K562 (cell line): ENCODE results near the gene MCM9. TPM values are rescaled to one million over a fixed set of nuclear protein-coding genes. Genes with fewer than 3 reads are reported as not detected.

ENCODE experiments used
- ATAC-seq: fragments of 200-7000 bp; cut with Tn5 transposase; 3 replicates; pipeline ENCODE4 v1.9.1; 2020; ENCODE audit warnings: moderate library complexity
- BruUV-seq: library from RNA; stranded (reverse); fragments of 400-500 nt; replicated peaks from 2 replicates; lab custom pipeline; 2021; lab: Mats Ljungman, UMichigan
- CTCF ChIA-PET: fragments of 300-600 bp; formaldehyde crosslinking; extraction: SDS; loops from one replicate; lab custom pipeline; 2021; ENCODE audit warnings: low intra/inter-chr PET ratio; lab: Yijun Ruan, JAX
- POLR2A ChIA-PET: fragments of 300-600, 350-650 bp; sonication (Branson Sonifier 250); formaldehyde crosslinking; extraction: SDS; loops from one replicate; lab custom pipeline; 2021; ENCODE audit warnings: antibody characterized with exemption, inconsistent platforms; lab: Yijun Ruan, JAX
- DNase-seq, 4 experiments: peaks; one replicate each; pipeline versions ENCODE4 v3.0.0 to v3.0.0-alpha.2; 2011 to 2018; ENCODE audit warnings: low spot score in 3 of 4, mixed read lengths in 3 of 4; ENCODE audit errors: extremely low read depth in 1 of 4
- FAIRE-seq: peaks from 2 replicates; lab custom pipeline; 2011; peaks lifted over from hg19 to GRCh38; lab: Jason Lieb, UNC
- H2AFZ ChIP-seq: 2 replicates; pipeline ENCODE4 v1.6.0; 2011; ENCODE audit warnings: low read depth, low read length, control low read depth, inconsistent platforms
- H3K27ac ChIP-seq: fragments of 200-600 bp; 3 replicates; pipeline ENCODE4 v1.8.0; 2011; ENCODE audit warnings: low read depth, mild to moderate bottlenecking, control low read depth, inconsistent platforms, low read length, moderate library complexity, mixed read lengths; ENCODE audit errors: extremely low read depth
- H3K27me3 ChIP-seq, 2 experiments: fragments of 300-600 bp in 1 of 2; 2 replicates in 1 of 2; 3 replicates in 1 of 2; pipeline versions ENCODE4 v1.6.0 to v1.8.0; 2011; ENCODE audit warnings: inconsistent platforms in 2 of 2, low read length in 2 of 2, mild to moderate bottlenecking in 1 of 2, mixed read lengths in 1 of 2, moderate library complexity in 1 of 2; ENCODE audit not compliant: control insufficient read depth in 2 of 2, insufficient read depth in 2 of 2
- H3K36me3 ChIP-seq: fragments of 300-600 bp; 3 replicates; pipeline ENCODE4 v1.8.0; 2011; ENCODE audit warnings: mild to moderate bottlenecking, low read length, inconsistent platforms; ENCODE audit not compliant: control insufficient read depth, insufficient read depth
- H3K4me1 ChIP-seq, 2 experiments: fragments of 200-600 bp in 1 of 2; replicated peaks in 1 of 2; 2 replicates in 1 of 2; 3 replicates in 1 of 2; pipeline versions ENCODE4 v1.5.1 to v1.8.0; 2011; ENCODE audit warnings: inconsistent platforms in 2 of 2, low read length in 2 of 2, mild to moderate bottlenecking in 1 of 2, mixed read lengths in 1 of 2, moderate library complexity in 1 of 2; ENCODE audit not compliant: control insufficient read depth in 2 of 2, insufficient read depth in 2 of 2
- H3K4me2 ChIP-seq: 2 replicates; pipeline ENCODE4 v1.6.1; 2011; ENCODE audit warnings: low read length, control low read depth, inconsistent platforms, mixed read lengths; ENCODE audit not compliant: insufficient read depth
- H3K4me3 ChIP-seq: fragments of 200-600 bp; sonication (generic), shearing (Covaris generic); 2 replicates; pipeline ENCODE4 v1.5.1; 2016; ENCODE audit warnings: control low read depth, inconsistent platforms
- H3K79me2 ChIP-seq: fragments of 200-600 bp; 3 replicates; pipeline ENCODE4 v1.8.0; 2011; ENCODE audit warnings: low read length, inconsistent platforms; ENCODE audit not compliant: control insufficient read depth, insufficient read depth
- H3K9ac ChIP-seq, 2 experiments: 2 replicates each; pipeline versions ENCODE4 v1.6.0 to v1.6.1; 2011; ENCODE audit warnings: low read depth in 2 of 2, low read length in 2 of 2, control low read depth in 1 of 2, inconsistent platforms in 1 of 2, mild to moderate bottlenecking in 1 of 2, mixed read lengths in 1 of 2; ENCODE audit not compliant: insufficient read depth in 1 of 2
- H3K9me1 ChIP-seq: one replicate; pipeline ENCODE4 v1.6.0; 2011; ENCODE audit warnings: inconsistent platforms, mild to moderate bottlenecking, low read length, moderate library complexity; ENCODE audit not compliant: control insufficient read depth, insufficient read depth
- H3K9me3 ChIP-seq: replicated peaks from 2 replicates; pipeline ENCODE4 v1.5.1; 2011; ENCODE audit warnings: low read depth, low read length, inconsistent platforms; ENCODE audit not compliant: control insufficient read depth, insufficient read depth
- H4K20me1 ChIP-seq: replicated peaks from 2 replicates; pipeline ENCODE4 v1.6.1; 2011; ENCODE audit warnings: low read length, inconsistent platforms, mixed read lengths; ENCODE audit not compliant: control insufficient read depth, insufficient read depth
- BRD4 ChIP-seq: fragments of 200-600 bp; sonication (generic); IDR thresholded peaks from 2 replicates; pipeline ENCODE4 v1.6.1; 2017; ENCODE audit warnings: inconsistent platforms
- CAMTA2 ChIP-seq: fragments of 250-450 bp; sonication (Bioruptor Pico); conservative IDR thresholded peaks from 2 replicates; pipeline ENCODE4 v1.5.1; 2022
- EP300 ChIP-seq: IDR thresholded peaks from 2 replicates; pipeline ENCODE4 v1.6.1; 2012; ENCODE audit warnings: low read length, improper control_type of control experiment
- FOXM1 ChIP-seq, 2 experiments: fragments of 450-650 bp in 1 of 2; sonication (generic) in 1 of 2; formaldehyde crosslinking in 1 of 2; IDR thresholded peaks; 2 replicates each; pipeline versions ENCODE4 v1.6.1 to v1.9.0; 2017 to 2022; ENCODE audit warnings: low read depth in 2 of 2, mild to moderate bottlenecking in 2 of 2, missing genetic modification reagents in 1 of 2, moderate library complexity in 1 of 2
- GATAD2A ChIP-seq: fragments of 450-650 bp; IDR thresholded peaks from 2 replicates; pipeline ENCODE4 v1.6.1; 2017
- KDM1A ChIP-seq, 2 experiments: fragments of 450-650 bp; IDR thresholded peaks; 2 replicates each; pipeline ENCODE4 v1.6.1; 2016; ENCODE audit warnings: mild to moderate bottlenecking in 2 of 2
- PTBP1 ChIP-seq: fragments of 200-400 bp; formaldehyde crosslinking; IDR thresholded peaks from 2 replicates; pipeline ENCODE4 v1.6.1; 2017; ENCODE audit warnings: low read depth, low read length
- RAD51 ChIP-seq: fragments of 450-650 bp; IDR thresholded peaks from 2 replicates; pipeline ENCODE4 v1.7.1; 2016; ENCODE audit warnings: low read depth, mild to moderate bottlenecking, borderline replicate concordance
- SMAD1 ChIP-seq: fragments of 150-350 bp; IDR thresholded peaks from 2 replicates; pipeline ENCODE4 v1.6.1; 2014; ENCODE audit warnings: low read length, low read depth; ENCODE audit not compliant: partially characterized antibody
- TAF9B ChIP-seq: fragments of 450-650 bp; IDR thresholded peaks from 2 replicates; pipeline ENCODE4 v1.6.1; 2018; ENCODE audit warnings: mild to moderate bottlenecking; ENCODE audit not compliant: partially characterized antibody
- TBL1XR1 ChIP-seq, 2 experiments: IDR thresholded peaks; 2 replicates each; pipeline ENCODE4 v1.6.1; 2012; ENCODE audit warnings: improper control_type of control experiment in 2 of 2, low read length in 2 of 2, mild to moderate bottlenecking in 1 of 2
- ZNF551 ChIP-seq: fragments of 250-450 bp; sonication (Bioruptor Pico); IDR thresholded peaks from 2 replicates; pipeline ENCODE4 v1.5.0; 2021; ENCODE audit warnings: mild to moderate bottlenecking, moderate library complexity
- ZNF57 ChIP-seq: fragments of 450-650 bp; formaldehyde crosslinking; IDR thresholded peaks from 2 replicates; pipeline ENCODE4 v1.4.0; 2020; ENCODE audit warnings: mild to moderate bottlenecking, moderate library complexity
- in situ Hi-C: fragments of 300-500 bp; cut with MboI; formaldehyde crosslinking; loops from 4 replicates; pipeline ENCODE4 v1.15.0; 2018; ENCODE audit warnings: inconsistent platforms, mixed read lengths
- intact Hi-C: fragments of 100-400 bp; cut with micrococcal nuclease; formaldehyde crosslinking; loops from 2 replicates; pipeline ENCODE4 v1.14.2; 2022
- polyA plus RNA-seq, 8 experiments: library from polyadenylated mRNA; depleted of rRNA in 4 of 8; stranded (reverse) in 5 of 8; unstranded in 3 of 8; fragments of >200 nt; fragmentation: Nextera tagmentation in 2 of 8; fragmentation: Illumina TruSeq in 1 of 8; extraction: Ambion mirVana in 2 of 8; extraction: Trizol in 1 of 8; gene quantifications; 2 replicates each; pipeline versions ENCODE4 v1.2.1 to v1.2.3, GENCODE V29; 2011 to 2014; ENCODE audit warnings: inconsistent platforms in 1 of 8, missing spikeins in 1 of 8
- total RNA-seq, 7 experiments: library from RNA; depleted of rRNA in 6 of 7; stranded (reverse); fragments of >200 nt in 6 of 7; fragmentation: Illumina TruSeq in 2 of 7; extraction: Trizol in 2 of 7; gene quantifications; 2 replicates each; pipeline versions ENCODE4 v1.2.1 to v1.2.3, GENCODE V29; 2011 to 2021; ENCODE audit warnings: low replicate concordance in 1 of 7
- TF ChIP-seq, protein P1 (sequence below): fragments of 250-450 bp; sonication (Bioruptor Pico); IDR thresholded peaks from 2 replicates; pipeline ENCODE4 v1.8.0; 2022; ENCODE audit warnings: inconsistent platforms, mild to moderate bottlenecking, moderate library complexity, borderline replicate concordance
- TF ChIP-seq, protein P2 (sequence below): sonication (generic); formaldehyde crosslinking; IDR thresholded peaks from 2 replicates; pipeline ENCODE4 v1.8.0; 2023; ENCODE audit warnings: mild to moderate bottlenecking, missing genetic modification reagents
- TF ChIP-seq, protein P3 (sequence below): sonication (generic); formaldehyde crosslinking; IDR thresholded peaks from 2 replicates; pipeline ENCODE4 v1.8.0; 2023; ENCODE audit warnings: mild to moderate bottlenecking, missing genetic modification reagents

The MCM9 gene
- total and polyA plus RNA-seq, 9 of the 15 experiments (the other 6 are each of a cell fraction or from before 2014, with no cell fraction given) = 4.8 to 16.7 (median 11.6) TPM

DNA sequence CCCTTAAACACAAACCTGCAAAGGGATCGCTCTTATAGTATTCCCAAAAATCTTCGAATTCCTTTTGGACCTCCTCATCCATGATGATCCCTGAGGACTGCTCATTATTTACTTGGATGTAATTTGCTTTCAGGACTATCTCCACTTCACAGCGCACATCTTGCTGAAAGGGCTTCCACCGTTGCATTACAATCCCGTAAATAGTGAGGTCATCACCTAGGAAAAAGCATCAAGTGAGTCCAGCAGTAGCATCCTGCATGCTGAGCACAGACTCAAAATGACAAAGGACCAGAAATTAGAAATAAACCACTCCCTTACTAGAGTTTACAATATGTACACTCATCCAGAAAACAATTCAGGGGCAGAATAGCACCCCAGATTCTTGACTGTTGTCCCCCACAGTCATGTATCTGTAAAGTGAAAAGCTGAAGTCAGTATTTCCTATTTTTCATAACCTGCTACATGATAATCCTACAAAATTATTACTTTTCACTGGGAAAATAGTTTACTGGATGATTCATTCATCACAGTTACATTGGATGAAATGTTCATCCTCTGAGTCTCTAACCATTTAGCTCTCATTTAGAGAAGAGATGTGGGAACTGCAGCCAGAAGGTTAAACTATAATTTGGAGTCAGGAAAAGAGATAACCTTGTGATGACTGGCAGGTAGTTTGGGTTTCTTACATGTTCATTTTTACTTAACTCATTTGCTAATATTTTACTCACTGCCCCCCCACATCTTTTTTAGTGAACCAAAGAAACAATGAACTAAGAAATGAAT, 17.2 kb downstream of the MCM9 start (continued):
- no peak for TF ChIP-seq FOXM1 (IDR thresholded peaks at IDR 0.05; ENCODE audit: low read depth)
- no peak for TF ChIP-seq FOXM1 (CRISPR knock-in tag; IDR thresholded peaks at IDR 0.05; ENCODE audit: low read depth)
- TF ChIP-seq, protein P1, sequence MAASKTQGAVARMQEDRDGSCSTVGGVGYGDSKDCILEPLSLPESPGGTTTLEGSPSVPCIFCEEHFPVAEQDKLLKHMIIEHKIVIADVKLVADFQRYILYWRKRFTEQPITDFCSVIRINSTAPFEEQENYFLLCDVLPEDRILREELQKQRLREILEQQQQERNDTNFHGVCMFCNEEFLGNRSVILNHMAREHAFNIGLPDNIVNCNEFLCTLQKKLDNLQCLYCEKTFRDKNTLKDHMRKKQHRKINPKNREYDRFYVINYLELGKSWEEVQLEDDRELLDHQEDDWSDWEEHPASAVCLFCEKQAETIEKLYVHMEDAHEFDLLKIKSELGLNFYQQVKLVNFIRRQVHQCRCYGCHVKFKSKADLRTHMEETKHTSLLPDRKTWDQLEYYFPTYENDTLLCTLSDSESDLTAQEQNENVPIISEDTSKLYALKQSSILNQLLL = no peak

DNA sequence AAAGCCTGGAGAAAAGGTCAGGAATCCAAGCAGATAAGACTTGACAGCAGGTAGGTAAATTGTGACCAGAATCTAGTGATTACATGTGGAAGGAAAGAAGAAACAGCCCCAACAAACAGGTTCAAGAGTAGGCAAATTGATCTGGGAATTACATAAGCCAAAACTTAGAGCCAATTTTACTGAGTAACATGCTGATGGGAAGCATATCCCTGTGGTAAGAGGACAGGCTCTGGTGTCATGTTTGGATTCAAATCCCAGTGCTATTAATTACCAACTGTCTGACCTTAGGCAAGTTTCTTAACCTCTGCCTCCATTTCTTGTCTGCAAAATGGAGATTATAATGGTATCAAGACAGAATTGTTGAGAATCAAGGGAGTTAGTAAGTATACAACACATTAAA, 20.4 kb downstream of the MCM9 start:
- DNase-seq (no peak), ATAC-seq (no peak), FAIRE-seq (no peak)
- in situ Hi-C loops (no loop called here), intact Hi-C loops (no loop called here)
- no TSS peak for BruUV-seq
- Histone ChIP-seq H3K27ac (no peak overlapping the region), H3K9me3 (no peaks in the 10 kb centered on the region), H3K27me3 (no peaks in the 10 kb centered on the region), H3K79me2 (no peaks in the 10 kb centered on the region), H3K36me3 (peaks cover 89% of the 10 kb centered on the region), H2AFZ (no peak overlapping the region), H3K9me1 (no peaks in the 10 kb centered on the region), H3K9ac (no peak overlapping the region), H3K4me2 (no peak overlapping the region), H4K20me1 (no peaks in the 10 kb centered on the region), H3K4me1 (no peaks in the 10 kb centered on the region), H3K4me3 (no peak overlapping the region)
- CTCF ChIA-PET = no interaction called here
- POLR2A ChIA-PET = no interaction called here
- TF ChIP-seq PTBP1 (no peak), KDM1A (IDR thresholded peaks at IDR 0.05) (no peak), SMAD1 (no peak), CAMTA2 (CRISPR knock-in tag) (no peak), BRD4 (no peak), RAD51 (no peak), TBL1XR1 (IDR thresholded peaks at IDR 0.05; ENCODE audit: low read length in 2 of 2) (no peak), ZNF57 (CRISPR knock-in tag) (no peak), ZNF551 (CRISPR knock-in tag) (no peak), EP300 (no peak), GATAD2A (no peak), TAF9B (no peak)
- TF ChIP-seq, protein P2, sequence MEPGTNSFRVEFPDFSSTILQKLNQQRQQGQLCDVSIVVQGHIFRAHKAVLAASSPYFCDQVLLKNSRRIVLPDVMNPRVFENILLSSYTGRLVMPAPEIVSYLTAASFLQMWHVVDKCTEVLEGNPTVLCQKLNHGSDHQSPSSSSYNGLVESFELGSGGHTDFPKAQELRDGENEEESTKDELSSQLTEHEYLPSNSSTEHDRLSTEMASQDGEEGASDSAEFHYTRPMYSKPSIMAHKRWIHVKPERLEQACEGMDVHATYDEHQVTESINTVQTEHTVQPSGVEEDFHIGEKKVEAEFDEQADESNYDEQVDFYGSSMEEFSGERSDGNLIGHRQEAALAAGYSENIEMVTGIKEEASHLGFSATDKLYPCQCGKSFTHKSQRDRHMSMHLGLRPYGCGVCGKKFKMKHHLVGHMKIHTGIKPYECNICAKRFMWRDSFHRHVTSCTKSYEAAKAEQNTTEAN = no peak
- TF ChIP-seq, protein P3, sequence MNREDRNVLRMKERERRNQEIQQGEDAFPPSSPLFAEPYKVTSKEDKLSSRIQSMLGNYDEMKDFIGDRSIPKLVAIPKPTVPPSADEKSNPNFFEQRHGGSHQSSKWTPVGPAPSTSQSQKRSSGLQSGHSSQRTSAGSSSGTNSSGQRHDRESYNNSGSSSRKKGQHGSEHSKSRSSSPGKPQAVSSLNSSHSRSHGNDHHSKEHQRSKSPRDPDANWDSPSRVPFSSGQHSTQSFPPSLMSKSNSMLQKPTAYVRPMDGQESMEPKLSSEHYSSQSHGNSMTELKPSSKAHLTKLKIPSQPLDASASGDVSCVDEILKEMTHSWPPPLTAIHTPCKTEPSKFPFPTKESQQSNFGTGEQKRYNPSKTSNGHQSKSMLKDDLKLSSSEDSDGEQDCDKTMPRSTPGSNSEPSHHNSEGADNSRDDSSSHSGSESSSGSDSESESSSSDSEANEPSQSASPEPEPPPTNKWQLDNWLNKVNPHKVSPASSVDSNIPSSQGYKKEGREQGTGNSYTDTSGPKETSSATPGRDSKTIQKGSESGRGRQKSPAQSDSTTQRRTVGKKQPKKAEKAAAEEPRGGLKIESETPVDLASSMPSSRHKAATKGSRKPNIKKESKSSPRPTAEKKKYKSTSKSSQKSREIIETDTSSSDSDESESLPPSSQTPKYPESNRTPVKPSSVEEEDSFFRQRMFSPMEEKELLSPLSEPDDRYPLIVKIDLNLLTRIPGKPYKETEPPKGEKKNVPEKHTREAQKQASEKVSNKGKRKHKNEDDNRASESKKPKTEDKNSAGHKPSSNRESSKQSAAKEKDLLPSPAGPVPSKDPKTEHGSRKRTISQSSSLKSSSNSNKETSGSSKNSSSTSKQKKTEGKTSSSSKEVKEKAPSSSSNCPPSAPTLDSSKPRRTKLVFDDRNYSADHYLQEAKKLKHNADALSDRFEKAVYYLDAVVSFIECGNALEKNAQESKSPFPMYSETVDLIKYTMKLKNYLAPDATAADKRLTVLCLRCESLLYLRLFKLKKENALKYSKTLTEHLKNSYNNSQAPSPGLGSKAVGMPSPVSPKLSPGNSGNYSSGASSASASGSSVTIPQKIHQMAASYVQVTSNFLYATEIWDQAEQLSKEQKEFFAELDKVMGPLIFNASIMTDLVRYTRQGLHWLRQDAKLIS (CRISPR knock-in tag) = no peak
